ENCODE results near the gene SH3RF1. TPM values are rescaled to one million over a fixed set of nuclear protein-coding genes. Genes with fewer than 3 reads are reported as not detected.
"Not testable (repeated sequence)": the region's sequence is repeated elsewhere in the genome, so short reads cannot be mapped to it uniquely, and the experiment has no call there.

SH3RF1 gene
- total RNA-seq, 1 donor = 57.8 TPM

DNA sequence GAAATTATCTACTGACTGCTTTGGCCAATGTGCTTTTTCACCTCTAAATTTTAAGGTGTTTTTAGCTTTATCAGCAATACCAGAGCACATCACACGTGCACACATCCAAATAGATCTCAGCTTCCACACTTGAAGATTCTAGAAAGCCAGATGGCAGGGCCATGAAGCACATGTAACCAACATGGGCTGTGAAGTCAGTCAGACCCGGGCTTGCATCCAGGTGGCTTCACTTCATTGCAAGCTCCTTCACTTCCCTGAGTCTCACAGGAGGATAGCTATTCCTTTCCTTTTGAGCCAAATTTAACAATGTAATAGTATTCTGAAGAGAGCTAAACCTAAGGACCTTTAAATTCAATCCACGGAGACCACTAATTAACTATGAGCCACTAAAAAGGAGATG lies 86.5 kb downstream of the SH3RF1 start:
- peak; percentile 70 for DNase-seq (ENCODE audit: low read depth)
- no peak for TF ChIP-seq CTCF (IDR thresholded peaks at IDR 0.05; ENCODE audit: insufficient read depth, low read length)
- no peak overlapping the region for H3K4me3 ChIP-seq (ENCODE audit: low read depth, low read length)

DNA sequence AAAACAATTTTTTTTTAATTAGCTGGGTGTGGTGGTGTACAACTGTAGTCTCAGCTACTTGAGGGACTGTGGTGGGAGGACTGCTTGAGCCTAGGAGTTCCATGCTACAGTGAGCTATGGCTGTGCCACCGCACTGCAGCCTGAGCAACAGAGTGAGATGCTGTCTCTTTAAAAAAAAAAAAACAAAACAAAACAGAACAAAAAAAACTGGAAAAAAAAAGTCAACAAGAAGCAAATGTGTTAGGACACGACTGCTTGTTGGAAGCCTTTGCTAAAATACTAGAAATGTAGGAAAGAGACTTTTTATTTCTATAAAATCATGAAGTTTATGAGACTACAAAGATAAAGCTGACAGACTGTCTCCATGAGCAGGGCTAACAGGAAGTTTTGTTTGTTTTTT lies 87.2 kb downstream of the SH3RF1 start:
- no peak for TF ChIP-seq CTCF (IDR thresholded peaks at IDR 0.05; ENCODE audit: insufficient read depth, low read length)
- no peak overlapping the region for H3K4me3 ChIP-seq (ENCODE audit: low read depth, low read length)
- DNase-seq (ENCODE audit: low read depth) = no peak

DNA sequence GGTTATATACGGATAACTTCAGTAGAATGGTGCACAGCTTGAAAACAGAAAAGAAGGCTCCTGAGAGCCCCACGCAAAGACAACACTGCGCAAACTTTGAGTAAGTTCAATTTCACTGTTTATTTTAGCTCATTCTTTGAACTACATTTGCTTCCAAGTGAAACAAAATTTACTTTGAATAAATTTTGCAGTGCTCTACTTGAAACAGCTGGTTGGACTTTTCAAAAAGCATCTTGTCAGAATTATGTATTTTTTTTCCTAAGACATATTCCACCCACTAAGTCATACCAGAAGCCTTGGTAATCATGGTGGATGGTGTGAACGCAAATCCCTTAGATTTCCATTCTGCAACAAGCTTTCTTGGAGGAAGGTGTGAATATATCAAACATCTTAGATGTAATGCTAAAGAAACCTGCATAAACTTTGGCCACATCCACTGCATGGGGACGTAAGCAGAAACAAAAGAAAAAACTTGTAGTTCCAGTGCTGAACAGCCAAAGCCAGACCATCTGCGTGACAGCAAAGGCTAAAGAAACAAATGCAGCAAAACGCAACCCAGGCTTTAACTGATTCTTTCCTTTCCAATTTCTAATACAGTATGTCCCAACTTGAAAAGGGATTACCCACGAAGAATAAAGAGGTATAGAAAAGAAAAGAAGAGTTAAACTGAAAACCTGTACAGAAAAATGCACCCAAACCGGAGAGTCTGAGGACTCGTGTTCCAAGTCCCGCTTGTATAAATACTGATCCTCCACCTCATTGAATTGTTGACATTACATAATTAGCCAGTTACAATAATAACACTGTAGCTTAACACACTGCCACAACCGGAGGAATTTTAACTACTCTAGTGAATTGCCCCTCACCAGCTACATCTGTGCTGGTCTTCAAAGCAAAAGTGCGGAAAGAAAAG lies 90.9 kb downstream of the SH3RF1 start:
- peak; percentile 59 for DNase-seq (ENCODE audit: low read depth)
- H3K4me3 ChIP-seq (ENCODE audit: low read depth, low read length) = peak overlapping the region; percentile 4
- no peak for TF ChIP-seq CTCF (IDR thresholded peaks at IDR 0.05; ENCODE audit: insufficient read depth, low read length)

GRCh38 chr4:169178092-169178491 lies 92.7 kb downstream of the SH3RF1 start:
- DNase-seq (ENCODE audit: low read depth); H3K4me3 ChIP-seq (ENCODE audit: low read depth, low read length): not testable (repeated sequence)

DNA sequence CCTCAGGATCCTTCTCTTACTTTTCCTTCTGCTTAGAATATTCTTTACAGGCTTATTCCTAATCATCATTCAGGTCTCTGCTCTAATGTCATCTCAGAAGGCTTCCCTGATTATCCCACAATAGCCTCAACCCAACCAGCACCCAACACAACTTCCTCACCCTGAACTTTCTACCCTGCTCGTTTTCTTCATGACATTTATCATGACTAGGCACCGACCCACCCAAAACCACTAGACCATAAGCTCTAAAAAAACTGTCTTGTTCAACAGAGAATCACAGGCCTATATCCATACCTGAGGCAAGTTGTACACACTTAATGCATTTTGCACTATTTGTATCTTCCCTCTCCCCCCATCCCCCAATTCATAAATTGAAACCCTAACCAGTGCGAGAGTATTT lies 95.3 kb downstream of the SH3RF1 start:
- TF ChIP-seq CTCF (IDR thresholded peaks at IDR 0.05; ENCODE audit: insufficient read depth, low read length) = no peak
- no peak for DNase-seq (ENCODE audit: low read depth)
- no peak overlapping the region for H3K4me3 ChIP-seq (ENCODE audit: low read depth, low read length)

DNA sequence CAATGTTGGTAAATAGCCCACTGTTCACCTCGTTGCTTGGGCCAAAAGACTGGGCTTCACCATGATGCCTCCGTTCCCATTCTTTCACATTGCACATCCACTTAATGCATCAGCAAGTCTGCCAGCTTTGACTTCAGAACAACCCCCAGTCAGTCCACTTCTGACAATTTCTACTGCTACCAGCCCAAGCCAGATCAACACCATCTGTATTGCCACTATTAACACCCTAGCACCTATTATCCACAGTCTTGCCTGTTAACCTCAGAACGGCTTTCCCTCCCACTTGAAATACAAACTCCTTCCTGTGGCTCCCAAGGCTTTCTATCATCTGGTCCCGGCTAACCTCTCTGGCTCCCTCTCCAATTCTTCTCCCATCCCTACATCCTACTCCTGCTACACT lies 95.7 kb downstream of the SH3RF1 start:
- no peak overlapping the region for H3K4me3 ChIP-seq (ENCODE audit: low read depth, low read length)
- TF ChIP-seq CTCF (IDR thresholded peaks at IDR 0.05; ENCODE audit: insufficient read depth, low read length) = no peak
- DNase-seq (ENCODE audit: low read depth) = no peak

GRCh38 chr4:169174247-169174646 lies 96.5 kb downstream of the SH3RF1 start:
- no peak overlapping the region for H3K4me3 ChIP-seq (ENCODE audit: low read depth, low read length)
- no peak for DNase-seq (ENCODE audit: low read depth)
- no peak for TF ChIP-seq CTCF (IDR thresholded peaks at IDR 0.05; ENCODE audit: insufficient read depth, low read length)
